B cell (primary cell): ENCODE results near the gene RNASE13. TPM values are rescaled to one million over a fixed set of nuclear protein-coding genes. Genes with fewer than 3 reads are reported as not detected.
A peak's percentile ranks its signal among the peaks of the same experiment; 100 is the strongest.

ENCODE experiments used
- ATAC-seq: fragments of 200-7000 bp; cut with Tn5 transposase; one replicate; pipeline ENCODE4 v1.10.0; 2021; ENCODE audit warnings: low read depth, mild to moderate bottlenecking, moderate number of reproducible peaks, moderate library complexity
- CTCF ChIA-PET: fragments of 350-600 bp; sonication (Branson Sonifier 250); formaldehyde crosslinking; loops from one replicate; lab custom pipeline; 2021; ENCODE audit warnings: antibody characterized with exemption, inconsistent platforms; lab: Charles Lee
- POLR2A ChIA-PET: fragments of 350-600 bp; sonication (Branson Sonifier 250); formaldehyde crosslinking; loops from one replicate; lab custom pipeline; 2021; ENCODE audit warnings: antibody characterized with exemption; lab: Charles Lee
- DNase-seq: peaks from one replicate; pipeline ENCODE4 v3.0.0; 2013
- H2AFZ ChIP-seq: 2 replicates; pipeline ENCODE4 v1.6.1; 2012; ENCODE audit warnings: mild to moderate bottlenecking, low read depth, low read length; ENCODE audit not compliant: insufficient read depth, poor library complexity, severe bottlenecking
- H3K27ac ChIP-seq, 2 donors: 1 replicate in 1 of 2; 2 replicates in 1 of 2; pipeline ENCODE4 v1.5.1; 2012 to 2013; ENCODE audit warnings: low read length in 2 of 2, mild to moderate bottlenecking in 2 of 2, moderate library complexity in 1 of 2
- H3K27me3 ChIP-seq, 4 experiments: fragments of 200-600 bp in 1 of 4; sonication (generic) in 1 of 4; replicated peaks in 1 of 4; 1 replicate in 2 of 4; 2 replicates in 2 of 4; pipeline versions ENCODE4 v1.6.1 to v1.7.0; 2013 to 2016; ENCODE audit warnings: low read length in 3 of 4, mild to moderate bottlenecking in 2 of 4, mixed read lengths in 1 of 4, moderate library complexity in 1 of 4; ENCODE audit not compliant: insufficient read depth in 4 of 4, control insufficient read depth in 3 of 4; ENCODE audit errors: control extremely low read depth in 1 of 4
- H3K36me3 ChIP-seq, 2 experiments: replicated peaks in 1 of 2; 1 replicate in 1 of 2; 2 replicates in 1 of 2; pipeline versions ENCODE4 v1.6.1 to v1.7.1; 2013; ENCODE audit warnings: low read length in 1 of 2; ENCODE audit not compliant: insufficient read depth in 2 of 2, control insufficient read depth in 1 of 2; ENCODE audit errors: control extremely low read depth in 1 of 2, extremely low read depth in 1 of 2
- H3K4me1 ChIP-seq, 2 donors: fragments of 200-600 bp in 1 of 2; sonication (generic) in 1 of 2; 1 replicate in 1 of 2; 2 replicates in 1 of 2; pipeline versions ENCODE4 v1.5.1 to v1.6.1; 2013 to 2017; ENCODE audit warnings: low read length in 2 of 2; ENCODE audit not compliant: control insufficient read depth in 2 of 2, insufficient read depth in 2 of 2
- H3K4me2 ChIP-seq: replicated peaks from 2 replicates; pipeline ENCODE3; 2012; ENCODE audit warnings: mild to moderate bottlenecking, low read depth, low read length; ENCODE audit not compliant: poor library complexity, severe bottlenecking
- H3K4me3 ChIP-seq, 5 experiments: fragments of 200-600 bp in 1 of 5; sonication (generic) in 1 of 5; 1 replicate in 3 of 5; 2 replicates in 2 of 5; pipeline versions ENCODE4 v1.5.1 to v1.7.0; 2011 to 2016; ENCODE audit warnings: low read length in 4 of 5, mild to moderate bottlenecking in 4 of 5, low read depth in 2 of 5, control low read depth in 1 of 5, moderate library complexity in 1 of 5; ENCODE audit not compliant: insufficient read depth in 1 of 5; ENCODE audit errors: control extremely low read depth in 1 of 5, extremely low read depth in 1 of 5
- H3K79me2 ChIP-seq: fragments of 200-600 bp; sonication (generic); one replicate; pipeline ENCODE4 v1.6.0; 2016; ENCODE audit warnings: low read length; ENCODE audit not compliant: control insufficient read depth, insufficient read depth
- H3K9ac ChIP-seq: fragments of 200-600 bp; sonication (generic); 2 replicates; pipeline ENCODE4 v1.6.1; 2017; ENCODE audit warnings: mild to moderate bottlenecking, low read length, moderate library complexity
- H3K9me3 ChIP-seq, 3 donors: one replicate each; pipeline versions ENCODE4 v1.6.1 to v1.7.1; 2013; ENCODE audit warnings: low read length in 2 of 3; ENCODE audit not compliant: control insufficient read depth in 2 of 3, insufficient read depth in 1 of 3; ENCODE audit errors: control extremely low read depth in 1 of 3
- H4K20me1 ChIP-seq: 2 replicates; pipeline ENCODE4 v1.6.0; 2012; ENCODE audit warnings: mild to moderate bottlenecking, low read length; ENCODE audit not compliant: insufficient read depth, control insufficient read depth, poor library complexity, severe bottlenecking
- H3K27ac Mint-ChIP-seq: one replicate; pipeline ENCODE4 v1.8.0; 2021; ENCODE audit warnings: mixed read lengths
- H3K27me3 Mint-ChIP-seq: one replicate; pipeline ENCODE4 v1.8.0; 2021; ENCODE audit warnings: mixed read lengths
- H3K4me1 Mint-ChIP-seq: one replicate; pipeline ENCODE4 v1.8.0; 2021; ENCODE audit warnings: mixed read lengths
- H3K4me3 Mint-ChIP-seq: one replicate; pipeline ENCODE4 v1.8.0; 2021; ENCODE audit warnings: mixed read lengths
- H3K9me3 Mint-ChIP-seq: one replicate; pipeline ENCODE4 v1.8.0; 2022; ENCODE audit warnings: mixed read lengths; ENCODE audit not compliant: insufficient read depth
- CTCF ChIP-seq: fragments of 200-600 bp; IDR thresholded peaks from one replicate; pipeline ENCODE4 v1.8.0; 2022; ENCODE audit warnings: antibody characterized with exemption, mild to moderate bottlenecking
- EZH2 ChIP-seq: IDR thresholded peaks from 2 replicates; pipeline ENCODE4 v1.6.1; 2012; ENCODE audit warnings: borderline replicate concordance, low read depth, mild to moderate bottlenecking, moderate library complexity, low read length; ENCODE audit not compliant: insufficient read depth, poor library complexity, severe bottlenecking
- WGBS: methylation state at CpG from one replicate; pipeline ENCODE4 v1.1.5; 2013; ENCODE audit warnings: missing lambda C conversion rate; ENCODE audit not compliant: insufficient coverage; 5-methylcytosine and 5-hydroxymethylcytosine counted together
- intact Hi-C: fragments of 100-400 bp; cut with micrococcal nuclease; formaldehyde crosslinking; loops from one replicate; pipeline ENCODE4 v1.10.0; 2022
- polyA plus RNA-seq: library from polyadenylated mRNA; depleted of rRNA; stranded (reverse); fragments of >200 nt; gene quantifications from 2 replicates; pipeline ENCODE4 v1.2.3, GENCODE V29; 2012
- total RNA-seq, 2 donors: library from RNA; stranded (reverse); fragments of 120-200 nt in 1 of 2; gene quantifications; 1 replicate in 1 of 2; 2 replicates in 1 of 2; pipeline versions ENCODE4 v1.2.3 to v1.2.4, GENCODE V29; 2013 to 2022

The RNASE13 gene
- total and polyA plus RNA-seq, 2 donors (not counting 1 experiment from before 2014, with no cell fraction given), result not detected

DNA sequence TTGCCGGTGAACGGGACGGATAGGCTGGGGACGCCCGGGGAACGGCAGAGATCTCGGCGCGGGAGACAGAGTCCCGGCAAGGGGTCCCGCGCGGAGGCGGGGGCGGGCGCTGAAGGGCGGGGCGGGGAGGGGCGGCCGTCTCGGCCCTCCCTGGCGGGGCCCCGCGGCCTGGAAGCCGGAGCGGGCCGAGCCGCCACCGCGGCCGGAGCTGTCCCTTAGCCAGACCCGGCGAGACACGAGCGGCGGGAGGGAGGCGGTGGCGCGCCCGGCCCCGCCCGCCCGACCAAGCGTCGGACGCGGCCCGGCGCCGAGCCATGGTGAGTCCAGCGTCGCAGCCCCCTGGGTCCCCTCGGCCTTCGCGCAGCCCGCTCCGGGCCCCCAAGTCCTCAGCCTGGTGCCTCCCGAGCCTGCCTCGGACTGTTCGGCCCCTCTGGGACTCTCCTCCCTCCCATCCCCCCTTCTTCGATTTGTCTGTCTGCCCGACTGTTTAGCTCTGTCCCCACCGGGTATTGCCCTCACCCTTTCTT, 35.5 kb upstream of the RNASE13 start, which contains the start of gene ARHGEF40:
Gene ARHGEF40 (plus strand): TSS at position 222 of the 527 bp plus-strand sequence. CDS start 93 bp downstream, at position 315.
- peak within 1 kb of the TSS; percentile 93 for H3K4me3 Mint-ChIP-seq

More for the DNA sequence above, 35.5 kb upstream of the RNASE13 start, which contains the start of gene ARHGEF40:
- Mint-ChIP-seq H3K4me1 (peaks cover 44% of the 10 kb centered on the region), H3K9me3 (no peaks in the 10 kb centered on the region), H3K27me3 (peaks cover 32% of the 10 kb centered on the region), H3K27ac (peak within 1 kb of the TSS; percentile 73)
- Histone ChIP-seq H3K27me3 (peaks cover 0 to 50% (median 18%) of the 10 kb centered on the region in 4 experiments), H3K79me2 (no peaks in the 10 kb centered on the region), H4K20me1 (no peaks in the 10 kb centered on the region), H3K9me3 (peaks cover 0 to 9% (median 0%) of the 10 kb centered on the region in 3 donors), H3K36me3 (no peaks in the 10 kb centered on the region), H3K27ac (no peak within 1 kb of the TSS), H3K9ac (peak within 1 kb of the TSS; percentile 70), H2AFZ (peak within 1 kb of the TSS; percentile 43), H3K4me2 (peak within 1 kb of the TSS; percentile 97), H3K4me3 (peak within 1 kb of the TSS; percentile 17 to 69 (median 53)), H3K4me1 (peaks cover 34 to 40% of the 10 kb centered on the region in 2 donors)
- ATAC-seq (peak; percentile 5), DNase-seq (peak; percentile 55)
- under 1% methylated on average over 63 of the region's 63 CpGs for WGBS
- TF ChIP-seq CTCF (no peak), EZH2 (no peak)
- intact Hi-C loops, result loop anchor here (2.0 kb wide), 1 partner anchor 45 kb away; the partner anchor contains the start of gene NDRG2
- CTCF ChIA-PET, result interaction anchor here (0.7 to 6.2 kb wide), 9 partner anchors 13 to 99 kb away, joined by 3 to 133 read pairs (median 6); no protein-coding TSS in a partner anchor
- POLR2A ChIA-PET, result interaction anchor here (0.9 to 2.7 kb wide), 5 partner anchors 22 to 81 kb away, joined by 3 to 27 read pairs (median 8); partner anchors contain the start of genes NDRG2 and ZNF219
